8988T (cell line): Measurements from ENCODE around the gene EIF2B4.
"Not testable (repeated sequence)": the region's sequence is repeated elsewhere in the genome, so short reads cannot be mapped to it uniquely, and the experiment has no call there.

Experiments used
- DNase-seq: peaks from one replicate; pipeline ENCODE4 v3.0.0; 2011

EIF2B4 gene

GRCh38 chr2:27377618-27378095, 7.5 kb upstream of the EIF2B4 start:
- no peak for DNase-seq

GRCh38 chr2:27376866-27377617, 6.9 kb upstream of the EIF2B4 start:
- no peak for DNase-seq

- no peak for DNase-seq
Observed at GRCh38 chr2:27376151-27376865, 6.2 kb upstream of the EIF2B4 start.

- DNase-seq = no peak
Observed at GRCh38 chr2:27375513-27376099, 5.5 kb upstream of the EIF2B4 start.

- no peak for DNase-seq
Observed at GRCh38 chr2:27373567-27373966, 3.4 kb upstream of the EIF2B4 start.

- no peak for DNase-seq
Observed at GRCh38 chr2:27372937-27373336, 2.8 kb upstream of the EIF2B4 start.

- DNase-seq = no peak
Observed at GRCh38 chr2:27370816-27371620, 880 bp upstream of the EIF2B4 start.

GRCh38 chr2:27369471-27370025, 590 bp downstream of the EIF2B4 start:
- peak; percentile 68 for DNase-seq

- DNase-seq = no peak
Observed at GRCh38 chr2:27363933-27364332, 6.2 kb downstream of the EIF2B4 start.

GRCh38 chr2:27362678-27363420, 7.3 kb downstream of the EIF2B4 start:
- no peak for DNase-seq

GRCh38 chr2:27356382-27357181, 13.6 kb downstream of the EIF2B4 start, which contains the start of gene GTF3C2:
Gene GTF3C2 (minus strand): TSS chr2:27356764. CDS start chr2:27343554, 13,210 bp downstream.
- DNase-seq = peak; percentile 78

GRCh38 chr2:27356056-27356381, 14.1 kb downstream of the EIF2B4 start:
- no peak for DNase-seq

- DNase-seq = no peak
Observed at GRCh38 chr2:27354597-27354927, 15.6 kb downstream of the EIF2B4 start.

- DNase-seq = no peak
Observed at GRCh38 chr2:27353762-27354596, 16.2 kb downstream of the EIF2B4 start.

- DNase-seq = not testable (repeated sequence)
Observed at GRCh38 chr2:27353386-27353761, 16.8 kb downstream of the EIF2B4 start.

- DNase-seq = no peak
Observed at GRCh38 chr2:27351802-27352598, 18.1 kb downstream of the EIF2B4 start.

GRCh38 chr2:27350106-27350693, 19.9 kb downstream of the EIF2B4 start:
- DNase-seq = no peak

- no peak for DNase-seq
Observed at GRCh38 chr2:27347641-27348040, 22.5 kb downstream of the EIF2B4 start.

GRCh38 chr2:27336173-27336572, 34.0 kb downstream of the EIF2B4 start:
- no peak for DNase-seq
